Measurements from ENCODE around the gene ERBB3. TPM values are rescaled to one million over a fixed set of nuclear protein-coding genes. Genes with fewer than 3 reads are reported as not detected.
"Not testable (repeated sequence)": the region's sequence is repeated elsewhere in the genome, so short reads cannot be mapped to it uniquely, and the experiment has no call there.

ERBB3 gene
- total and polyA plus RNA-seq, 2 of the 4 experiments (the other 2 are of a cell fraction) = 1.4 to 2.2 TPM

DNA sequence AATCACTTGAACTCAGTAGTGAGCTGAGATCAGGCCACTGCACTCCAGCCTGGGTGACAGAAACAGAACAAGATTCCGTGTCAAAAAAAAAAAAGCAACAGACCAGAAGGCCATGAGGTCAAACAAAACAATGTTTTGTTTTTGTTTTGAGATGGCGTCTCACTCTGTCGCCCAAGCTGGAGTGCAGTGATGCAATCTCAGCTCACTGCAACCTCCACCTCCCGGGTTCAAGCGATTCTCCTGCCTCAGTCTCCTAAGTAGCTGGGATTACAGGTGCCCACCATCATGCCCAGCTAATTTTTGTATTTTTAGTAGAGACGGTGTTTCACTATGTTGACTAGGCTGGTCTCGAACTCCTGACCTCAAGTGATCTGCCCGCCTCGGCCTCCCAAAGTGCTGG is 2.0 kb upstream of the ERBB3 start:
- H3K79me1 ChIP-seq (ENCODE audit: low read depth in 1 of 2, low read length in 2 of 2); H3K4ac ChIP-seq (ENCODE audit: low read depth, low read length); H3K56ac ChIP-seq (ENCODE audit: extremely low read depth, insufficient read depth, low read length); BruUV-seq (replicated peaks); H3K36me3 ChIP-seq (ENCODE audit: control insufficient read depth, insufficient read depth, low read length); H3K9me3 ChIP-seq (ENCODE audit: control insufficient read depth, insufficient read depth, low read length); CTCF ChIA-PET; H2AFZ ChIP-seq (replicated peaks; ENCODE audit: low read length, poor library complexity); in situ Hi-C loops (cut with MboI; ENCODE audit: low sequenced_read_pairs); H2AK5ac ChIP-seq (ENCODE audit: low read depth, low read length); H4K5ac ChIP-seq (ENCODE audit: low read depth, low read length); DNase-seq; H3K4me1 ChIP-seq (ENCODE audit: control insufficient read depth, insufficient read depth, low read length); dilution Hi-C loops (cut with HindIII; ENCODE audit: low sequenced_read_pairs, unreplicated experiment); H3K14ac ChIP-seq (replicated peaks; ENCODE audit: low read depth, low read length); H3K4me3 ChIP-seq (ENCODE audit: insufficient read depth, low read depth, low read length); H2BK15ac ChIP-seq (ENCODE audit: low read depth, low read length); H3K4me2 ChIP-seq (ENCODE audit: low read depth, low read length); H4K20me1 ChIP-seq (ENCODE audit: insufficient read depth, low read length); H2BK5ac ChIP-seq (ENCODE audit: low read depth, low read length, poor library complexity, severe bottlenecking); H3K9ac ChIP-seq (ENCODE audit: low read depth, low read length); H3K9me1 ChIP-seq (ENCODE audit: insufficient read depth, low read length); H3K27ac ChIP-seq (ENCODE audit: insufficient read depth, low read length); H2BK20ac ChIP-seq (ENCODE audit: low read depth, low read length); H3K23ac ChIP-seq (ENCODE audit: low read depth, low read length); H2BK120ac ChIP-seq (ENCODE audit: low read depth, low read length); H4K8ac ChIP-seq (ENCODE audit: low read depth in 2 of 2, low read length in 2 of 2); H2AK9ac ChIP-seq (replicated peaks; ENCODE audit: low read depth, low read length, poor library complexity); H3K18ac ChIP-seq (ENCODE audit: low read depth, low read length); H4K91ac ChIP-seq (ENCODE audit: insufficient read depth, low read depth, low read length); ATAC-seq (ENCODE audit: low read depth): not testable (repeated sequence)
- intact Hi-C loops (cut with micrococcal nuclease) = loop anchor here (2.0 kb wide), 1 partner anchor 31 kb away; no protein-coding TSS in a partner anchor
- H3K27me3 ChIP-seq (ENCODE audit: control insufficient read depth, insufficient read depth, low read length) = peaks cover 28% of the 10 kb centered on the region
- no CpG with 5 or more reads among the region's 9 CpGs for WGBS, 2 experiments (ENCODE audit: extremely low coverage in 2 of 2, insufficient read length in 1 of 2)
- POLR2A ChIA-PET (ENCODE audit: unreplicated experiment) = interaction anchor here (0.6 kb wide), 1 partner anchor 81 kb away, joined by 8 read pairs; no protein-coding TSS in a partner anchor

Data from IMR-90 (cell line).